NCI-H526 (cell line): Measurements from ENCODE around the gene DDX4.

Experiments used
- DNase-seq, 2 experiments: peaks; one replicate each; lab custom pipeline; 2025; lab: John Stamatoyannopoulos, UW

The DDX4 gene

DNA sequence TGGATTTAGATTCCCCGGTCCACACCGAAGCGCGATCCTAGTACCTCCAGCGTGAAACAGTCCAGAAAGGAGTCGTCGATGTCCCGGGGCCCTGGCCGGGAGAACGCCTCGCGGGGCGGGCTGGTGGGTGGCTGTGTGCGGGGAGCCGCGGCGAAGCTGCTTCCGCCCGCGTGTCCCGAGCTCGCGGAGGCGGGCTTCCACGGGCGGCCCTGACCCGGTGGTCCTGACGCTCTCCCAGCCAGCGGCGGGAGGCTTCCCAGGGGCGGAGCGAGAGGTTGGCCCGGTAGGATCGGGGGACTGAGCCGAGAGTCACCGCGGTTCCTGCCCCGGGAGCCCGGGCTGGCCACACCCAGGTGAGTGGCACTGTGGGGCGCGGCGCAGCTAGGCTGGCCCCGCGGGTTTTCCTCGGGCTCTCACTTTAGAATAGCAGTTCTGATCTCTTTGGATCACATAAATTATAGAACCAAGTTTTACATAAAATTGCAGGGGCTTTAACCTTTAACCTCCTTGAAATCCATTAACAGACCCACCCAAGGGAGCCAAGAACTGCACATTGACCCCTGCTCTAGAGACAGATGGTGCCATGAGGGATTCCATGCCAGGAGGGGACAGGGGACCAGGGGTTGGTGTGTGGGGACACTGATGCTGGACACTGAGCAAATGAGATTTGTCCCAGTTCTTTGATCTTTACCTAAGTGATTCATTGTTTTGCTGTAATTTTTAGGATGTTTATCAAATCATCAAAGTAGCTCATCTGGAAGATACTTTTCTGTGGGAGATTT lies 84.1 kb downstream of the DDX4 start:
- DNase-seq, result no peak

- DNase-seq, result no peak
Observed at GRCh38 chr5:55823151-55823796, 85.4 kb downstream of the DDX4 start.

DNA sequence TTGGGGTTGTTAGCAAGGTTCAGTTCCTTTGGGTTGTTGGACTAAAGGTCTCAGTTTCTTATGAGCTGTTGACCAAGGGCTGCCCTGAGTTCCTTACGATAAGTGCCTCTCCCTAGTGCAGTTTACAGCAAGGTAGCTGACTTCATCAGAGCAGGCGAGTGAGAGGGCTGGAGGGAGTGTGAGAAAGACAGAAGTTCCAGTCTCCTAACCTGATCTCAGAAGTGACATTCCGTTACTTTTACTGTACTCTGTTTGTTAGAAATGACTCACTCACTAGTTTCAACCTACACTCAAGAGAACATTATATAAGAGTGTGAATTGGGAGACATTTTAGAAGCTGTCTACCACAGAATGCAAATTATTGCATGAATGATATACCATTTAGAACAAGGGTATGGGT lies 92.1 kb downstream of the DDX4 start:
- no peak for DNase-seq

- no peak for DNase-seq
Observed at GRCh38 chr5:55832446-55832845, 94.6 kb downstream of the DDX4 start.

DNA sequence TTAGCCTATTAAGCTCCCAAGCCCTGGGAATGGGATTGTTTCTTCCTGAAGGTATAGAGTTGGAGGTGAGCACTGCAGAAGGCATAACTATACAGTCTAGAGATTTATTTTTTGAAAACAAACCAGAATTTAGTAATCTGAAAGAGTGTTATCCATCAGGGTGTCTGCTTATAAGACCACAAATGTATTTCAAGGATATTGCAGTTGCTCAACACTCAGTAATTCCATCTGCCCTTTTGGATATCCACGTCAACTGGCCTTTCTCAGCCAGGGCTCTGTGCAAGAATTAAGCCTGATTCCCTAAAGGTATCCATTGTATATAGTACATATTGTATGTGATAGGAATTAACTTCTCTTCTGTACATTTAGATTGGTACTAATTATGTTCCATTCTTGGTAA lies 98.3 kb downstream of the DDX4 start:
- no peak for DNase-seq

- no peak for DNase-seq
Observed at GRCh38 chr5:55841976-55842375, 104.1 kb downstream of the DDX4 start.

- DNase-seq, result no peak
Observed at GRCh38 chr5:55847837-55848236, 110.0 kb downstream of the DDX4 start.

- DNase-seq, result no peak
Observed at GRCh38 chr5:55848783-55849182, 110.9 kb downstream of the DDX4 start.

DNA sequence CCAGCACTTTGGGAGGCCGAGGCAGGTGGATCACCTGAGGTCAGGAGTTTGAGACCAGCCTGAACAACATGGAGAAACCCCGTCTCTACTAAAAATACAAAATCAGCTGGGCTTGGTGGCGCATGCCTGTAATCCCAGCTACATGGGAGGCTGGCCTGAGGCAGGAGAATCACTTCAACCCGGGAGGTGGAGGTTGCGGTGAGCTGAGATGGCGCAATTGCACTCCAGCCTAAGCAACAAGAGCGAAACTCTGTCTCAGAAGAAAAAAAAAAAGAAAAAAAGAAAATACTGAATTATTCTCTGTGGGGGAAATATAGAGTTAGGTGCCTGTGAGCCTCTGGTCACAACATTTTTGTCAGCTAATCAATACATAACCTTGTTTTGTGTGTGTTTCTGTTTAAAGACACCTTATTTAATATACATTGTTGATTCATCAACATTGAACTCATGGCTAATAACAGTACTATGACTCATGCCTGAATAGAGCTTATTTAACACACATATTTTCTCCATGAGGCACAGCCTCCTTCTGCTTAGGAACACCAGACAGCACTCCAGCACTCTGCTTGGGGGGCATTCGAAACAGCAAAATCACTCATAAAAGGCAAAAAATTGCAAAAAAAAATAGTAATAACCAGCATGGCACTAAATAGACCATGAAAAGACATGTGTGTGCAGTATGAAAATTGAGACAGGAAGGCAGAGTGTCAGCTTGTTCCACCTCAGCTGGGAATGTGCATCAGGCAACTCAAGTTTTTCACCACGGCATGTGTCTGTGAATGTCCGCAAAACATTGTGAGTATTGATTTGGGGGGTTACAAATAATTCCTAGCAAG lies 113.2 kb downstream of the DDX4 start, which contains the start of gene IL31RA:
TSS of gene IL31RA (plus strand) at position 519 of the 836 bp plus-strand sequence. CDS start at position 733, 214 bp downstream.
- no peak for DNase-seq

- no peak for DNase-seq
Observed at GRCh38 chr5:55851675-55851979, 113.8 kb downstream of the DDX4 start.

GRCh38 chr5:55852503-55852902 lies 114.6 kb downstream of the DDX4 start:
- no peak for DNase-seq

GRCh38 chr5:55853041-55853670 lies 115.3 kb downstream of the DDX4 start:
- DNase-seq, result no peak

DNA sequence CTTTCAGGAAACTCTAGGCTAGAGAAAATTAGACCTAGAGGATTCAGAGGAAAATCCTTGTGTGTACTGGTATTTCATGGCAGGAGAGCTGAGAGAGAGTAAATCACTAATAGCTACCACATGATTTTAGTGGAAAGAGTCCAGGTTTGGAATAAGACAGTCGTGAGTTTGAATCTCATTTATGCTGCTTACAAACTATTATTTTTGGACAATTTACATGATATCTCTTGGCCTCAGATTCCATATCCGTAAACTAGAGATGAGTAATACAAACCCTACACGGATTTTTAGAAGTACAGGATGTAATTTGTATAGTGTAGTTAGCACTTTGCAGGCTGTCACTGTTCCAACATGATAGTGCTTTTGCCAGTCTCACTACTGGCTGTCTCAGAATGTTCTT lies 116.0 kb downstream of the DDX4 start:
- no peak for DNase-seq

- no peak for DNase-seq
Observed at GRCh38 chr5:55855509-55855908, 117.6 kb downstream of the DDX4 start.

DNA sequence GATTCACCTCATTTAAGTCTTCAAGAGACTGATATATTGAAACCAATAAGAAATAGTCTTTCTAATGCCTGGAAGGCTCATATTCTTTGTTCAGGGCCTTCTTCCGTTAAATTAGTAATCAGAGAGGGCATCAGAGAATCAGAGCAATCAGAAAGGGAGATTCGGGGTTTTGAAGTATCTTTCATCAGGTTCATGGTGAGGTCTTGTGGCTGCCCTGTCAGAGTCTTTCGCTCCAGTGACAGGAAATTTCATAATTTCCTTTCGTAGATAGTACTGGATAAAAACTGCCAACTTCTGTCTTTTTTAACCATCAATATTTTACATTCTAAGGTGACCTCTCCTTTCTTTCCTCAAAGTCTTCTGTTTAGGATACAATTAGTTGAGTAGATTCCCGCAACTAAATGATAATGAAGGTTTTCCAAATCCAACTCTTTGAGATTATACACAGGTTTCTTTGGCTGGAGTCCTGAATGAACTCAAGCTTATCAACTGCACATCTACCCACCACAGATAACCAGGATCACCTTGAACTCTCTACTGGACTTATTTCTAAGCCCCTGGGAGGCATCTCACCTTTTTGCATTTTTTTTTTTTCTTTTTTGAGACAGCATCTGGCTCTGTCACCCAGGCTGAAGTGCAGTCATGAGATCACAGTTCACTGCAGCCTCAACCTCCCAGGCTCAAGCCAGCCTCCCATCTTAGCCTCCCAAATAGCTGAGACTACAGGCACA lies 118.8 kb downstream of the DDX4 start:
- no peak for DNase-seq

- DNase-seq, result no peak
Observed at GRCh38 chr5:55857247-55857640, 119.4 kb downstream of the DDX4 start.

GRCh38 chr5:55858104-55858503 lies 120.2 kb downstream of the DDX4 start:
- DNase-seq, result no peak

DNA sequence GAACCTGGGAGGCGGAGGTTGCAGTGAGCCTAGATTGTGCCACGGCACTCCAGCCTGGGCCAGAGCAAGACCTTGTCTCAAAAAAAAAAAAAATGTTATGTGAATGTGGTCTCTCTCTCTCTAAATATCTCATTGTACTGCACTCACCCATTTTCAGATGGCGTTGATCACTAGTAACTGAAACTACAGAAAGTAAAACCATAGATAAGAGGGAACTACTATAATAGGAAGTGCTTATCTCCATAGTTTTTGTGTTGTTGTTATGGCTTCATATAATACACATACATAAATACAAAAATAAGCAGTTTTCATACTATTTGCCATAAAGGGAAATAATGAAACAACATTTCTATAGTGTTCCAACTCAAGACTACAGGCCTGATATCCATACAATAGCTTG lies 122.4 kb downstream of the DDX4 start:
- DNase-seq, result no peak

DNA sequence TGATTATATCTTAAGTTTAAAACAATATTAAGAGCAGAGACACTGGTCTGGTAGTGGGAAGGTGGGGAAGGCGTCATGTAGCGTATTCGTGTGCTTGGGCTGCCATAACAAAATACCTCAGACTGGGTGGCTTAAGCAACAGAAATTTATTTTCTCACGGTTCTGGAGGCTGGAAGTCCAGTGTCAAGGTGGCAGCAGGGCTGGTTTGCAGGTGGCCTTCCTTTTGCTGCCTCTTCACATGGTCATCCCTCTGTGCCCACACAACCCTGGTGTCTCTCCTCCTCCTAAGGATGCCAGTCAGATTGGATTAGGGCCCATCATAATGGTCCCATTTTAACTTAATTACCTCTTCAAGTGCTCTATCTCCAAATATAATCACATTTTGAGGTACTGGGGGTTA lies 122.8 kb downstream of the DDX4 start:
- DNase-seq, result no peak

GRCh38 chr5:55864606-55865541 lies 127.0 kb downstream of the DDX4 start:
- no peak for DNase-seq

GRCh38 chr5:55865831-55866230 lies 128.0 kb downstream of the DDX4 start:
- DNase-seq, result no peak
